Ishikawa (cell line): ENCODE results near the gene FLACC1.

Source experiments
- CEBPB ChIP-seq: IDR thresholded peaks from 2 replicates; pipeline ENCODE4 v1.6.1; 2012
- CREB1 ChIP-seq: IDR thresholded peaks from 2 replicates; pipeline ENCODE4 v1.6.1; 2012; ENCODE audit warnings: low read depth
- EGR1 ChIP-seq: IDR thresholded peaks from 2 replicates; pipeline ENCODE4 v1.6.1; 2012
- EP300 ChIP-seq: IDR thresholded peaks from 2 replicates; pipeline ENCODE4 v1.6.1; 2012; ENCODE audit warnings: borderline replicate concordance
- FOXM1 ChIP-seq: IDR thresholded peaks from 2 replicates; pipeline ENCODE4 v1.6.1; 2012; ENCODE audit warnings: low read depth, borderline replicate concordance
- NFIC ChIP-seq: IDR thresholded peaks from 2 replicates; pipeline ENCODE4 v1.6.1; 2012
- RAD21 ChIP-seq: IDR thresholded peaks from 2 replicates; pipeline ENCODE4 v1.6.1; 2012; ENCODE audit warnings: low read depth
- TAF1 ChIP-seq: IDR thresholded peaks from 2 replicates; pipeline ENCODE4 v1.6.1; 2012; ENCODE audit warnings: low read depth, mild to moderate bottlenecking
- TCF12 ChIP-seq: IDR thresholded peaks from 2 replicates; pipeline ENCODE4 v1.6.1; 2012; ENCODE audit warnings: low read depth
- TEAD4 ChIP-seq: IDR thresholded peaks from 2 replicates; pipeline ENCODE4 v1.6.1; 2012
- YY1 ChIP-seq: IDR thresholded peaks from 2 replicates; pipeline ENCODE4 v1.6.1; 2012; ENCODE audit warnings: low read depth
- ZBTB7A ChIP-seq: IDR thresholded peaks from 2 replicates; pipeline ENCODE4 v1.6.1; 2012; ENCODE audit warnings: low read depth
- TF ChIP-seq, protein P1 (sequence below): IDR thresholded peaks from 2 replicates; pipeline ENCODE4 v1.6.1; 2012
- TF ChIP-seq, protein P2 (sequence below): IDR thresholded peaks from 2 replicates; pipeline ENCODE4 v1.6.1; 2012; ENCODE audit warnings: low read depth, mild to moderate bottlenecking
- TF ChIP-seq, protein P3 (sequence below): IDR thresholded peaks from 2 replicates; pipeline ENCODE4 v1.6.1; 2012

FLACC1 gene

DNA sequence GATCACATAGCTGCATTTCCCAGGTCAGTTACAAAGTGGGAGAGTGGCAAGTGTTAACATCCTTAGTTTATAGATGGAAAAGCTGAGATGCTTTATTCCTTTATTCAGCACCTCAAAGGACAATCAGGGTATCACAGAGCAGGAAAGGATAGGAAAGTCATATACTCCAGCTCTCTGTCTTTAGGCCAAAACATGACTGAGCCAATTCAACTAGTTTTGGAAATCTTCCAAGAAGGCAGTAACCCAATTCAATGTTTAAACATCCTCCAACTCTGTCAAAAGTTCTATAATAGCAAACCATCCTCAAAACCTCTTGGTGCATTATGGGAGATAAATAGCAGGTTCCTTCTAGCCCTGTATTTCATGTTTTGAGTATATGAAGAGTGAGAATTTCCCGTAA, 71.6 kb downstream of the FLACC1 start:
- TF ChIP-seq TAF1 (no peak), TCF12 (no peak), EGR1 (no peak), NFIC (no peak), CEBPB (no peak), FOXM1 (no peak), ZBTB7A (no peak), CREB1 (no peak), EP300 (no peak)
- TF ChIP-seq, protein P1, sequence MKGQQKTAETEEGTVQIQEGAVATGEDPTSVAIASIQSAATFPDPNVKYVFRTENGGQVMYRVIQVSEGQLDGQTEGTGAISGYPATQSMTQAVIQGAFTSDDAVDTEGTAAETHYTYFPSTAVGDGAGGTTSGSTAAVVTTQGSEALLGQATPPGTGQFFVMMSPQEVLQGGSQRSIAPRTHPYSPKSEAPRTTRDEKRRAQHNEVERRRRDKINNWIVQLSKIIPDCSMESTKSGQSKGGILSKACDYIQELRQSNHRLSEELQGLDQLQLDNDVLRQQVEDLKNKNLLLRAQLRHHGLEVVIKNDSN, result no peak
- TF ChIP-seq, protein P2, sequence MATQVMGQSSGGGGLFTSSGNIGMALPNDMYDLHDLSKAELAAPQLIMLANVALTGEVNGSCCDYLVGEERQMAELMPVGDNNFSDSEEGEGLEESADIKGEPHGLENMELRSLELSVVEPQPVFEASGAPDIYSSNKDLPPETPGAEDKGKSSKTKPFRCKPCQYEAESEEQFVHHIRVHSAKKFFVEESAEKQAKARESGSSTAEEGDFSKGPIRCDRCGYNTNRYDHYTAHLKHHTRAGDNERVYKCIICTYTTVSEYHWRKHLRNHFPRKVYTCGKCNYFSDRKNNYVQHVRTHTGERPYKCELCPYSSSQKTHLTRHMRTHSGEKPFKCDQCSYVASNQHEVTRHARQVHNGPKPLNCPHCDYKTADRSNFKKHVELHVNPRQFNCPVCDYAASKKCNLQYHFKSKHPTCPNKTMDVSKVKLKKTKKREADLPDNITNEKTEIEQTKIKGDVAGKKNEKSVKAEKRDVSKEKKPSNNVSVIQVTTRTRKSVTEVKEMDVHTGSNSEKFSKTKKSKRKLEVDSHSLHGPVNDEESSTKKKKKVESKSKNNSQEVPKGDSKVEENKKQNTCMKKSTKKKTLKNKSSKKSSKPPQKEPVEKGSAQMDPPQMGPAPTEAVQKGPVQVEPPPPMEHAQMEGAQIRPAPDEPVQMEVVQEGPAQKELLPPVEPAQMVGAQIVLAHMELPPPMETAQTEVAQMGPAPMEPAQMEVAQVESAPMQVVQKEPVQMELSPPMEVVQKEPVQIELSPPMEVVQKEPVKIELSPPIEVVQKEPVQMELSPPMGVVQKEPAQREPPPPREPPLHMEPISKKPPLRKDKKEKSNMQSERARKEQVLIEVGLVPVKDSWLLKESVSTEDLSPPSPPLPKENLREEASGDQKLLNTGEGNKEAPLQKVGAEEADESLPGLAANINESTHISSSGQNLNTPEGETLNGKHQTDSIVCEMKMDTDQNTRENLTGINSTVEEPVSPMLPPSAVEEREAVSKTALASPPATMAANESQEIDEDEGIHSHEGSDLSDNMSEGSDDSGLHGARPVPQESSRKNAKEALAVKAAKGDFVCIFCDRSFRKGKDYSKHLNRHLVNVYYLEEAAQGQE, result no peak

DNA sequence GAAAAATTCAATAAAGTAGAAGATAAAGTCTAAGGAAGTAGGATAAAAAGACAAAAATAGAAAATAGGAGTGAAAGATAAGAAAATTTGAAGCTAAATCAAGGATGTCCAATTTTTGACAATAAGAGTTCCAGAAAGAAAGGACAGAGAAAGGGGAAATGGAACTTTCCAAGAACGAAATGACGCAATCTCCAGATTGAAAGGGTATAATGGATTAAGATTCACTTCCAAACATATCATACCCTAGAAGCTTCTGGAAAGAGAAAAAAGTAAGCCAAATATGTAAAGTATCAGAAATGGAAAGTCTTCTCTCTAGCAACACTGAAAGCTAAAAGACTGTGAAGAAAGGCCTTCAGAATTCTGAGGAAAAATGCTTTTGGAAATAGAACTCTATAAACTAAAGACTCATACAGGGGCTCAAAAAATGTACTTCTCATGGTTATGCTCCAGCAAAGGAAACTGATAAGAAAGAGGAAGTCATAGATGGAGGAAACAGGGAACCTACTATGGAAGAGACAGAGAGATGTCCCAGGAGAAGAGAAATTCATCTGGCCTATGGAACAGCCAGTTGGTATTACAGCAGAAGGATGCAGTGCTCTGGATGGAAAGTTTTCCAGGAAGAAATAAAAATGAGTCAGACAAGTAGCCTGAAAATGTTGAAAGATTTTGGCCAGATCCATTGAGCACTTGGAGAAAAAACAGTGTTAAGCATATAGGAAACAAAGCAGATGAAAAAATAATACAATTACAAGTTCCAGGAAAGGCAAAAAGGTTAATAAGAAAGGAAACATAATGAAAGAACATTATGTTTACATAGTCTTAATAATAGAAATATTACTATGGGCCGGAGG, 76.7 kb downstream of the FLACC1 start:
- TF ChIP-seq RAD21 (no peak), TCF12 (no peak), TEAD4 (no peak), CEBPB (no peak), ZBTB7A (no peak), TAF1 (no peak), EP300 (no peak), NFIC (no peak), FOXM1 (no peak), EGR1 (no peak), CREB1 (no peak)
- TF ChIP-seq, protein P2, result no peak
- TF ChIP-seq, protein P1, result no peak
- TF ChIP-seq, protein P3, sequence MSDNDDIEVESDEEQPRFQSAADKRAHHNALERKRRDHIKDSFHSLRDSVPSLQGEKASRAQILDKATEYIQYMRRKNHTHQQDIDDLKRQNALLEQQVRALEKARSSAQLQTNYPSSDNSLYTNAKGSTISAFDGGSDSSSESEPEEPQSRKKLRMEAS, result no peak

DNA sequence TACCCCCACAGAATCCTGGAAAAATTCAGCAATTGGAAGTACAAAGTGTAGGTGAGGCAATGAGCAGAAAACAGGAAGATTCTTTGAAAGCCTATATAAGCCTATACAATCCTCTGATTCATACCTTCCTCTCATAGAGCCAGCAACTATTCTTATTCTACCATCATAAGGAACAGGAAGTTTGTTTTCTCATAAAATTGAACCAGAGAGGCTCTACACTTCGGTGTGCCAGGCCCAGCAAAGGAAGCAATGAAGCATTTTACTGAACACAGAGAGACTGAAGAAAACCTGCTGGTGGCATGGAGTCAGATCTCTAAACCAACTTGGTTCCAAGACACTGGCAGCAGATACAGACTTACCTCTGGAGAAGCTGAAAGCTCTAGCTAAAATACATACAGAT, 78.1 kb downstream of the FLACC1 start:
- TF ChIP-seq CEBPB (no peak), TEAD4 (no peak), CREB1 (no peak), EGR1 (no peak), RAD21 (no peak), TCF12 (no peak)
- TF ChIP-seq, protein P3, result no peak

DNA sequence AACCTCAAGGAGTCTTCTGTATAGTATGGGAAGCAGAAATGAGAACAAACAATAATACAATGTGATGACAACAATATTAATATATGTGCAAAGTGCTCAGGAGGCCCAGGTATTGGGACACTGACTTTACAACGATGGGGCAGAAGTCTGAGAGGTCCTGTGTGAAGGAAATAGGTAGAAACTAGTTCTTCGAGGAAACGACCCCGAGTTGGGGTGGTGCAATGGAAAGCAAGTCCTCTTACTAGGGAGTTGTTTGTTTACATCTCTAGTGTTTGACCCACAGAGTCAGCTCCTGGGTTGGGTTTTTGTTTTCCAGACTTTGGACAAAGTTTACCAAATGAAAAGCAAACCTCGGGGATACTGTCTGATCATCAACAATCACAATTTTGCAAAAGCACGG, 80.6 kb downstream of the FLACC1 start:
- TF ChIP-seq, protein P2, result no peak
- TF ChIP-seq, protein P3, result no peak
- TF ChIP-seq TEAD4 (no peak), NFIC (no peak), FOXM1 (no peak), TAF1 (no peak), EGR1 (no peak), ZBTB7A (no peak), RAD21 (no peak), EP300 (no peak), CREB1 (no peak), YY1 (no peak), CEBPB (no peak), TCF12 (no peak)
- TF ChIP-seq, protein P1, result no peak
